Esophagus muscularis mucosa (tissue), 4 donors: Measurements from ENCODE around the gene ZNF740. TPM values are rescaled to one million over a fixed set of nuclear protein-coding genes. Genes with fewer than 3 reads are reported as not detected.
"Not testable (repeated sequence)": the region's sequence is repeated elsewhere in the genome, so short reads cannot be mapped to it uniquely, and the experiment has no call there.

Experiments used
- DNase-seq: peaks from one replicate; pipeline ENCODE4 v3.0.0-alpha.2; 2017; ENCODE audit errors: extremely low spot score
- H3K27ac ChIP-seq, 4 donors: fragments of 200-600 bp; sonication (generic); replicated peaks in 1 of 4; 1 replicate in 3 of 4; 2 replicates in 1 of 4; pipeline ENCODE4 v1.5.1; 2016 to 2019; ENCODE audit warnings: mild to moderate bottlenecking in 1 of 4
- H3K27me3 ChIP-seq, 4 donors: fragments of 200-600 bp; sonication (generic); one replicate each; pipeline versions ENCODE4 v1.5.1 to v1.6.0; 2016 to 2019
- H3K36me3 ChIP-seq, 4 donors: fragments of 200-600 bp; sonication (generic); one replicate each; pipeline ENCODE4 v1.5.1; 2016 to 2019
- H3K4me1 ChIP-seq, 4 donors: fragments of 200-600 bp; sonication (generic); one replicate each; pipeline ENCODE4 v1.5.1; 2016 to 2019
- H3K4me3 ChIP-seq, 4 donors: fragments of 200-600 bp; sonication (generic); 1 replicate in 2 of 4; 2 replicates in 2 of 4; pipeline ENCODE4 v1.5.1; 2016 to 2019; ENCODE audit warnings: mild to moderate bottlenecking in 4 of 4, moderate library complexity in 1 of 4
- H3K9me3 ChIP-seq, 4 donors: fragments of 200-600 bp; sonication (generic); 1 replicate in 3 of 4; 2 replicates in 1 of 4; pipeline ENCODE4 v1.5.1; 2016 to 2019
- CTCF ChIP-seq, 3 experiments: fragments of 200-600 bp in 2 of 3; fragments of 450-650 bp in 1 of 3; sonication (generic) in 2 of 3; IDR thresholded peaks; one replicate each; pipeline ENCODE4 v1.5.1; 2017 to 2019; ENCODE audit warnings: antibody characterized with exemption in 3 of 3, mild to moderate bottlenecking in 2 of 3, moderate library complexity in 1 of 3
- EP300 ChIP-seq: sonication (generic); formaldehyde crosslinking; IDR thresholded peaks from one replicate; pipeline ENCODE4 v1.6.1; 2017; ENCODE audit warnings: antibody characterized with exemption
- POLR2A ChIP-seq: fragments of 450-650 bp; IDR thresholded peaks from one replicate; pipeline ENCODE4 v1.6.1; 2017; ENCODE audit warnings: antibody characterized with exemption, moderate library complexity, mild to moderate bottlenecking, low read depth
- POLR2AphosphoS5 ChIP-seq, 2 donors: sonication (generic); formaldehyde crosslinking; IDR thresholded peaks; one replicate each; pipeline ENCODE4 v1.6.1; 2017; ENCODE audit warnings: antibody characterized with exemption in 2 of 2
- WGBS: methylation state at CpG from one replicate; pipeline ENCODE4 v1.1.5; 2018; 5-methylcytosine and 5-hydroxymethylcytosine counted together
- intact Hi-C: fragments of 100-400 bp; cut with DNase I; formaldehyde crosslinking; loops from one replicate; pipeline ENCODE4 v1.15.1; 2023
- total RNA-seq, 4 donors: library from RNA; depleted of rRNA; stranded (reverse); fragments of >200 nt; gene quantifications; one replicate each; pipeline versions ENCODE4 v1.1.0 to v1.2.1, GENCODE V29; 2016

Gene ZNF740
- total RNA-seq, 4 donors from 2014 or later: 12.4 to 19.6 (median 15.3) TPM

GRCh38 chr12:53199700-53200099 is 19.2 kb downstream of the ZNF740 start:
- Histone ChIP-seq H3K27me3 (no peaks in the 10 kb centered on the region), H3K4me3 (no peak overlapping the region), H3K27ac (no peak overlapping the region), H3K36me3 (no peaks in the 10 kb centered on the region), H3K9me3 (no peaks in the 10 kb centered on the region), H3K4me1 (peaks cover 10 to 18% (median 13%) of the 10 kb centered on the region in 4 donors)
- intact Hi-C loops: no loop called here
- TF ChIP-seq EP300 (no peak), CTCF (IDR thresholded peaks at IDR 0.05) (no peak), POLR2A (no peak), POLR2AphosphoS5 (IDR thresholded peaks at IDR 0.05) (no peak)
- no peak for DNase-seq
- 93% methylated on average over 3 of the region's 3 CpGs for whole genome bisulfite sequencing

GRCh38 chr12:53200107-53200457 is 19.6 kb downstream of the ZNF740 start:
- 100% methylated on average over 2 of the region's 2 CpGs for WGBS
- H3K9me3 ChIP-seq: no peaks in the 10 kb centered on the region
- no peaks in the 10 kb centered on the region for H3K27me3 ChIP-seq
- intact Hi-C loops: no loop called here
- TF ChIP-seq POLR2A: no peak
- TF ChIP-seq EP300: no peak
- no peak for TF ChIP-seq POLR2AphosphoS5 (IDR thresholded peaks at IDR 0.05)
- no peak for TF ChIP-seq CTCF (IDR thresholded peaks at IDR 0.05)
- DNase-seq: no peak
- no peak overlapping the region for H3K27ac ChIP-seq
- no peak overlapping the region for H3K4me3 ChIP-seq
- peaks cover 10 to 18% (median 13%) of the 10 kb centered on the region in 4 donors for H3K4me1 ChIP-seq
- no peaks in the 10 kb centered on the region for H3K36me3 ChIP-seq

- H3K4me1 ChIP-seq: peaks cover 10 to 18% (median 13%) of the 10 kb centered on the region in 4 donors
- H3K36me3 ChIP-seq: no peaks in the 10 kb centered on the region
- 73% methylated on average over 10 of the region's 10 CpGs for WGBS
- H3K27ac ChIP-seq: no peak overlapping the region
- no peak for DNase-seq
- H3K4me3 ChIP-seq: no peak overlapping the region
- H3K27me3 ChIP-seq: no peaks in the 10 kb centered on the region
- no peaks in the 10 kb centered on the region for H3K9me3 ChIP-seq
- no peak for TF ChIP-seq POLR2A
- TF ChIP-seq EP300: no peak
- TF ChIP-seq POLR2AphosphoS5 (IDR thresholded peaks at IDR 0.05): no peak
- TF ChIP-seq CTCF (IDR thresholded peaks at IDR 0.05): no peak
- intact Hi-C loops: no loop called here
Observed at GRCh38 chr12:53200458-53201176, 20.1 kb downstream of the ZNF740 start.

GRCh38 chr12:53201177-53201541 is 20.6 kb downstream of the ZNF740 start:
- H3K4me3 ChIP-seq: no peak overlapping the region
- no peaks in the 10 kb centered on the region for H3K36me3 ChIP-seq
- intact Hi-C loops: no loop called here
- DNase-seq: no peak
- WGBS: 65% methylated on average over 1 of the region's 1 CpG
- no peak overlapping the region for H3K27ac ChIP-seq
- TF ChIP-seq CTCF (IDR thresholded peaks at IDR 0.05) (no peak), POLR2AphosphoS5 (IDR thresholded peaks at IDR 0.05) (no peak), POLR2A (no peak), EP300 (no peak)
- H3K9me3 ChIP-seq: no peaks in the 10 kb centered on the region
- H3K27me3 ChIP-seq: no peaks in the 10 kb centered on the region
- H3K4me1 ChIP-seq: peaks cover 10 to 18% (median 13%) of the 10 kb centered on the region in 4 donors

GRCh38 chr12:53201639-53202038 is 21.1 kb downstream of the ZNF740 start:
- TF ChIP-seq POLR2AphosphoS5 (IDR thresholded peaks at IDR 0.05) (no peak), POLR2A (no peak), EP300 (no peak), CTCF (IDR thresholded peaks at IDR 0.05) (no peak)
- Histone ChIP-seq H3K27me3 (no peaks in the 10 kb centered on the region), H3K27ac (no peak overlapping the region), H3K4me3 (no peak overlapping the region), H3K4me1 (peaks cover 10 to 18% (median 13%) of the 10 kb centered on the region in 4 donors), H3K9me3 (no peaks in the 10 kb centered on the region), H3K36me3 (no peaks in the 10 kb centered on the region)
- 92% methylated on average over 4 of the region's 4 CpGs for WGBS
- intact Hi-C loops: no loop called here
- DNase-seq: no peak

GRCh38 chr12:53202316-53202715 is 21.8 kb downstream of the ZNF740 start:
- DNase-seq, H3K9me3 ChIP-seq, H3K4me3 ChIP-seq, H3K27ac ChIP-seq, H3K36me3 ChIP-seq, intact Hi-C loops, H3K27me3 ChIP-seq: not testable (repeated sequence)
- peaks cover 7 to 11% (median 10%) of the 10 kb centered on the region in 4 donors for H3K4me1 ChIP-seq
- WGBS: 95% methylated on average over 7 of the region's 7 CpGs
